Keratinocyte (primary cell): ENCODE data around the gene TMEM52.

Experiments
- EZH2 ChIP-seq: IDR thresholded peaks from one replicate; pipeline ENCODE4 v1.6.1; 2012; ENCODE audit warnings: inconsistent platforms, mild to moderate bottlenecking, low read length, moderate library complexity
- TF ChIP-seq, protein P1 (sequence below), 3 experiments: IDR thresholded peaks in 1 of 3; conservative IDR thresholded peaks in 1 of 3; optimal IDR thresholded peaks in 1 of 3; 2 replicates in 2 of 3; 3 replicates in 1 of 3; pipeline versions ENCODE3 to v1.5.1; 2011; ENCODE audit warnings: low read length in 3 of 3, mild to moderate bottlenecking in 3 of 3, moderate library complexity in 2 of 3, control low read depth in 1 of 3, inconsistent platforms in 1 of 3; ENCODE audit not compliant: insufficient read depth in 2 of 3; ENCODE audit errors: extremely low read depth in 1 of 3

DNA sequence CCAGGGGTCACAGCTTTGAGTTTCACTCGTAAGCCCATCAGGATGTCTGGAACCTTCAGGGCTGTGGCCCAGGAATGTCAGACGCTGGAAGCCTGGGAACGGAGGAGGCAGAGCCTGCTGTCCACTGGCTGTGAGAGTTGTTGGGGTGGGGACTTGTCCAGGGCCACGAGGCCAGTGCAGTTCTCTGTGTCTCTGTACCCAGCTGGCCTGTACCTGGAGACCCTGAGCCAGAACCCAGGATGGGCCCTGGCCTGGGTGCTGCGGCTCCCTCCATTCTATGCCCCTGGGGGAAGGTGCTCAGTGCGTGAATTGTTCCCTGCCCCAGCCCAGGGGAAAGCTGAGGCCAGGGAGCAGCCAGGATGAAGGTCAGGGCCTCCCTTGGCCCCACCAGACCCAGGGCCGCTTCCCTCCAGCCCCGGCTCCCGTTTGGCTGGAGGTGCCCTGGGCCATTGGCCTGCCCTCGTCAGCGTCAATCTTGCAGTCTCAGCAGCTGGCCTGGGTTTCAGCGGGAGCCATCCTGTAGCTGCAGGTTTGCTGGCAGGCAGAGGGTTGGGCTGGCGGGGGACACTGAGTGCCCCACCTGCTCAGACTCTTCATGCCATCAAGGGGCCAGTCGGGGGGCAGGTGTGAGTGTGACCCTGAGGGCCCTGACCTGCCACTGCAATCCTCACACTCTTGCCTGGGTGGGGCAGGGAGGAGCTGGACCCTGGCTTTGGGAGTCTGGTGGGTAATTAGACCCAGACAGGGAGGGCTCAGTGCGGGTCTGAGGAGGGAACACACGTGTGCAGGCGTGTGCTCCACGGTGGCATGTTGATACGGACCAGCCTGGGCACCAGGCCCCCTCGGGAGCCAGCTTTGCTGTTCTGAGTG is 4.7 kb downstream of the TMEM52 start:
- TF ChIP-seq, protein P1, sequence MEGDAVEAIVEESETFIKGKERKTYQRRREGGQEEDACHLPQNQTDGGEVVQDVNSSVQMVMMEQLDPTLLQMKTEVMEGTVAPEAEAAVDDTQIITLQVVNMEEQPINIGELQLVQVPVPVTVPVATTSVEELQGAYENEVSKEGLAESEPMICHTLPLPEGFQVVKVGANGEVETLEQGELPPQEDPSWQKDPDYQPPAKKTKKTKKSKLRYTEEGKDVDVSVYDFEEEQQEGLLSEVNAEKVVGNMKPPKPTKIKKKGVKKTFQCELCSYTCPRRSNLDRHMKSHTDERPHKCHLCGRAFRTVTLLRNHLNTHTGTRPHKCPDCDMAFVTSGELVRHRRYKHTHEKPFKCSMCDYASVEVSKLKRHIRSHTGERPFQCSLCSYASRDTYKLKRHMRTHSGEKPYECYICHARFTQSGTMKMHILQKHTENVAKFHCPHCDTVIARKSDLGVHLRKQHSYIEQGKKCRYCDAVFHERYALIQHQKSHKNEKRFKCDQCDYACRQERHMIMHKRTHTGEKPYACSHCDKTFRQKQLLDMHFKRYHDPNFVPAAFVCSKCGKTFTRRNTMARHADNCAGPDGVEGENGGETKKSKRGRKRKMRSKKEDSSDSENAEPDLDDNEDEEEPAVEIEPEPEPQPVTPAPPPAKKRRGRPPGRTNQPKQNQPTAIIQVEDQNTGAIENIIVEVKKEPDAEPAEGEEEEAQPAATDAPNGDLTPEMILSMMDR (optimal IDR thresholded peaks at IDR 0.05 in 1 of 3, IDR thresholded peaks at IDR 0.05 in 1 of 3, conservative IDR thresholded peaks at IDR 0.05 in 1 of 3; ENCODE audit: extremely low read depth in 1 of 3, insufficient read depth in 2 of 3, low read length in 3 of 3), result no peak
- no peak for TF ChIP-seq EZH2
